Uterus (tissue), 4 donors: ENCODE results near the gene SPDYE2B. TPM values are rescaled to one million over a fixed set of nuclear protein-coding genes. Genes with fewer than 3 reads are reported as not detected.
A peak's percentile ranks its signal among the peaks of the same experiment; 100 is the strongest.
"Not testable (repeated sequence)": the region's sequence is repeated elsewhere in the genome, so short reads cannot be mapped to it uniquely, and the experiment has no call there.

Experiments used
- DNase-seq, 2 donors: peaks; one replicate each; pipeline ENCODE4 v3.0.0-alpha.2; 2019 to 2020
- H3K27ac ChIP-seq, 2 donors: fragments of 200-600 bp; sonication (generic); 1 replicate in 1 of 2; 2 replicates in 1 of 2; pipeline ENCODE4 v1.5.1; 2016 to 2018
- H3K27me3 ChIP-seq, 2 donors: fragments of 200-600 bp; sonication (generic); one replicate each; pipeline ENCODE4 v1.5.1; 2018 to 2019; ENCODE audit warnings: control low read depth in 1 of 2
- H3K36me3 ChIP-seq, 2 donors: fragments of 200-600 bp; sonication (generic); one replicate each; pipeline ENCODE4 v1.5.1; 2019; ENCODE audit warnings: control low read depth in 1 of 2
- H3K4me1 ChIP-seq, 2 donors: fragments of 200-600 bp; sonication (generic); one replicate each; pipeline ENCODE4 v1.5.1; 2018 to 2019; ENCODE audit warnings: control low read depth in 1 of 2
- H3K4me3 ChIP-seq, 2 donors: fragments of 200-600 bp; sonication (generic); 1 replicate in 1 of 2; 2 replicates in 1 of 2; pipeline ENCODE4 v1.5.1; 2018 to 2019; ENCODE audit warnings: mild to moderate bottlenecking in 1 of 2
- H3K9me3 ChIP-seq, 2 donors: fragments of 200-600 bp; sonication (generic); one replicate each; pipeline ENCODE4 v1.5.1; 2019; ENCODE audit warnings: control low read depth in 1 of 2
- POLR2A ChIP-seq, 2 donors: fragments of 450-650 bp; IDR thresholded peaks; one replicate each; pipeline ENCODE4 v1.6.1; 2016; ENCODE audit warnings: antibody characterized with exemption in 2 of 2, mild to moderate bottlenecking in 1 of 2, moderate library complexity in 1 of 2
- intact Hi-C: fragments of 100-400 bp; cut with DNase I; formaldehyde crosslinking; loops from one replicate; pipeline ENCODE4 v1.15.1; 2023; ENCODE audit warnings: low total_unique reads
- total RNA-seq, 4 donors: library from RNA; depleted of rRNA in 3 of 4; stranded (reverse); fragments of >200 nt in 3 of 4; gene quantifications; one replicate each; pipeline versions ENCODE4 v1.1.0 to v1.2.4, GENCODE V29; 2014 to 2023
- donor health status: DM: yes; HTN: yes; CAD: no.

SPDYE2B gene
- total RNA-seq, 4 donors from 2014 or later, result not detected

GRCh38 chr7:102671166-102671955 is 21.2 kb downstream of the SPDYE2B start, which contains the start of gene POLR2J2:
TSS of gene POLR2J2 (minus strand) at chr7:102671663. CDS start at chr7:102671601, 62 bp downstream.
- peak in 1 of 2 donors; percentile 13 for TF ChIP-seq POLR2A (IDR thresholded peaks at IDR 0.05)
- H3K27ac ChIP-seq, H3K27me3 ChIP-seq, intact Hi-C loops, H3K36me3 ChIP-seq, H3K4me1 ChIP-seq, H3K9me3 ChIP-seq: not testable (repeated sequence)
- peak in 1 of 2 donors; percentile 79 for DNase-seq
- H3K4me3 ChIP-seq, result peak within 1 kb of the TSS; percentile 29 to 36

- H3K4me3 ChIP-seq, result peak overlapping the region in 1 of 2 donors; percentile 36
- DNase-seq, H3K4me1 ChIP-seq, H3K36me3 ChIP-seq, H3K27me3 ChIP-seq, intact Hi-C loops, H3K9me3 ChIP-seq, H3K27ac ChIP-seq: not testable (repeated sequence)
Measured at GRCh38 chr7:102671956-102672307, 21.8 kb downstream of the SPDYE2B start.

GRCh38 chr7:102673447-102674067 is 23.4 kb downstream of the SPDYE2B start:
- DNase-seq, H3K36me3 ChIP-seq, intact Hi-C loops, H3K4me1 ChIP-seq, H3K4me3 ChIP-seq, H3K9me3 ChIP-seq, H3K27ac ChIP-seq, H3K27me3 ChIP-seq: not testable (repeated sequence)

GRCh38 chr7:102675545-102675944 is 25.4 kb downstream of the SPDYE2B start:
- H3K4me1 ChIP-seq, H3K27ac ChIP-seq, H3K27me3 ChIP-seq, H3K4me3 ChIP-seq, H3K9me3 ChIP-seq, H3K36me3 ChIP-seq, DNase-seq, intact Hi-C loops: not testable (repeated sequence)

GRCh38 chr7:102680780-102681179 is 30.7 kb downstream of the SPDYE2B start:
- intact Hi-C loops, H3K9me3 ChIP-seq, DNase-seq: not testable (repeated sequence)

GRCh38 chr7:102682560-102682959 is 32.4 kb downstream of the SPDYE2B start:
- H3K27me3 ChIP-seq, H3K36me3 ChIP-seq, H3K4me1 ChIP-seq, H3K27ac ChIP-seq, DNase-seq, H3K4me3 ChIP-seq, H3K9me3 ChIP-seq, intact Hi-C loops: not testable (repeated sequence)

More at GRCh38 chr7:102680780-102681179, 30.7 kb downstream of the SPDYE2B start:
- H3K4me1 ChIP-seq, H3K27ac ChIP-seq, H3K27me3 ChIP-seq, H3K4me3 ChIP-seq, H3K36me3 ChIP-seq: not testable (repeated sequence)

GRCh38 chr7:102688299-102689036 is 38.3 kb downstream of the SPDYE2B start:
- DNase-seq, intact Hi-C loops, H3K4me3 ChIP-seq, H3K9me3 ChIP-seq, H3K4me1 ChIP-seq, H3K27ac ChIP-seq, H3K27me3 ChIP-seq, H3K36me3 ChIP-seq: not testable (repeated sequence)

- H3K4me1 ChIP-seq, H3K36me3 ChIP-seq, H3K9me3 ChIP-seq, DNase-seq, intact Hi-C loops, H3K27me3 ChIP-seq, H3K27ac ChIP-seq, H3K4me3 ChIP-seq: not testable (repeated sequence)
Measured at GRCh38 chr7:102689436-102690282, 39.5 kb downstream of the SPDYE2B start.

GRCh38 chr7:102690602-102691001 is 40.5 kb downstream of the SPDYE2B start:
- H3K36me3 ChIP-seq, H3K27ac ChIP-seq, DNase-seq, H3K9me3 ChIP-seq, H3K27me3 ChIP-seq, H3K4me3 ChIP-seq, H3K4me1 ChIP-seq, intact Hi-C loops: not testable (repeated sequence)

GRCh38 chr7:102694008-102694407 is 43.9 kb downstream of the SPDYE2B start:
- H3K4me1 ChIP-seq, H3K9me3 ChIP-seq, H3K4me3 ChIP-seq, H3K27ac ChIP-seq, DNase-seq, H3K36me3 ChIP-seq, H3K27me3 ChIP-seq, intact Hi-C loops: not testable (repeated sequence)

- H3K9me3 ChIP-seq, H3K36me3 ChIP-seq, H3K4me1 ChIP-seq, intact Hi-C loops, H3K4me3 ChIP-seq, H3K27me3 ChIP-seq, DNase-seq, H3K27ac ChIP-seq: not testable (repeated sequence)
Measured at GRCh38 chr7:102695033-102695552, 45.0 kb downstream of the SPDYE2B start.

- H3K27ac ChIP-seq, DNase-seq, H3K9me3 ChIP-seq, H3K27me3 ChIP-seq, H3K4me1 ChIP-seq, H3K4me3 ChIP-seq, intact Hi-C loops, H3K36me3 ChIP-seq: not testable (repeated sequence)
Measured at GRCh38 chr7:102696009-102696408, 45.9 kb downstream of the SPDYE2B start.
